ENCODE measurements around the gene ATAD3A. TPM values are rescaled to one million over a fixed set of nuclear protein-coding genes. Genes with fewer than 3 reads are reported as not detected.

Gene ATAD3A
- total and polyA plus RNA-seq, 2 experiments from 2014 or later: 61.7 to 77.9 TPM

DNA sequence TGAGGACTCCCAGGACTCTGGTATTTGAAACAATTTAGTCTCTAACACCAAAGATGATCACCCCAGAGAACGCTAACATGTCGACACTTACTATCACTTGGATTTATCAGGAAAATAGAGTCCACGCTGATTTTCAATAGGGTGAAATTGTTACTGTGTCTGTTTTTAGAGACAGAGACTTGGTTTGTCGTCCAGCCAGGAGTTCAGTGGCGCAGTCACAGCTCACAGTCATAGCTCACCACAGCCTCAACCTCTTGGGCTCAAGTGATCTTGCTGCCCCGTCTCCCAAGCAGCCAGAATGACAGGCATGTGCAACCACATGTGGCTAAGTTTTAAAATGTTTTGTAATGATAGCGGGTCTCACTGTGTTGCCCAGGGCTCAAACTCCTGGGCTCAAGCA is 57.4 kb downstream of the ATAD3A start:
- TF ChIP-seq, protein P1, sequence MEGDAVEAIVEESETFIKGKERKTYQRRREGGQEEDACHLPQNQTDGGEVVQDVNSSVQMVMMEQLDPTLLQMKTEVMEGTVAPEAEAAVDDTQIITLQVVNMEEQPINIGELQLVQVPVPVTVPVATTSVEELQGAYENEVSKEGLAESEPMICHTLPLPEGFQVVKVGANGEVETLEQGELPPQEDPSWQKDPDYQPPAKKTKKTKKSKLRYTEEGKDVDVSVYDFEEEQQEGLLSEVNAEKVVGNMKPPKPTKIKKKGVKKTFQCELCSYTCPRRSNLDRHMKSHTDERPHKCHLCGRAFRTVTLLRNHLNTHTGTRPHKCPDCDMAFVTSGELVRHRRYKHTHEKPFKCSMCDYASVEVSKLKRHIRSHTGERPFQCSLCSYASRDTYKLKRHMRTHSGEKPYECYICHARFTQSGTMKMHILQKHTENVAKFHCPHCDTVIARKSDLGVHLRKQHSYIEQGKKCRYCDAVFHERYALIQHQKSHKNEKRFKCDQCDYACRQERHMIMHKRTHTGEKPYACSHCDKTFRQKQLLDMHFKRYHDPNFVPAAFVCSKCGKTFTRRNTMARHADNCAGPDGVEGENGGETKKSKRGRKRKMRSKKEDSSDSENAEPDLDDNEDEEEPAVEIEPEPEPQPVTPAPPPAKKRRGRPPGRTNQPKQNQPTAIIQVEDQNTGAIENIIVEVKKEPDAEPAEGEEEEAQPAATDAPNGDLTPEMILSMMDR (IDR thresholded peaks at IDR 0.05; ENCODE audit: low read depth, low read length): no peak
- peaks cover 4% of the 10 kb centered on the region for H3K4me1 ChIP-seq (ENCODE audit: low read depth)
- H3K9me3 ChIP-seq (ENCODE audit: low read depth): no peaks in the 10 kb centered on the region
- H3K27ac ChIP-seq: no peak overlapping the region
- no peak for DNase-seq (ENCODE audit: low read depth in 1 of 2, low spot score in 1 of 2)
- H3K27me3 ChIP-seq: no peaks in the 10 kb centered on the region
- no peak overlapping the region for H3K4me3 ChIP-seq
- H3K36me3 ChIP-seq: peaks cover 4% of the 10 kb centered on the region

DNA sequence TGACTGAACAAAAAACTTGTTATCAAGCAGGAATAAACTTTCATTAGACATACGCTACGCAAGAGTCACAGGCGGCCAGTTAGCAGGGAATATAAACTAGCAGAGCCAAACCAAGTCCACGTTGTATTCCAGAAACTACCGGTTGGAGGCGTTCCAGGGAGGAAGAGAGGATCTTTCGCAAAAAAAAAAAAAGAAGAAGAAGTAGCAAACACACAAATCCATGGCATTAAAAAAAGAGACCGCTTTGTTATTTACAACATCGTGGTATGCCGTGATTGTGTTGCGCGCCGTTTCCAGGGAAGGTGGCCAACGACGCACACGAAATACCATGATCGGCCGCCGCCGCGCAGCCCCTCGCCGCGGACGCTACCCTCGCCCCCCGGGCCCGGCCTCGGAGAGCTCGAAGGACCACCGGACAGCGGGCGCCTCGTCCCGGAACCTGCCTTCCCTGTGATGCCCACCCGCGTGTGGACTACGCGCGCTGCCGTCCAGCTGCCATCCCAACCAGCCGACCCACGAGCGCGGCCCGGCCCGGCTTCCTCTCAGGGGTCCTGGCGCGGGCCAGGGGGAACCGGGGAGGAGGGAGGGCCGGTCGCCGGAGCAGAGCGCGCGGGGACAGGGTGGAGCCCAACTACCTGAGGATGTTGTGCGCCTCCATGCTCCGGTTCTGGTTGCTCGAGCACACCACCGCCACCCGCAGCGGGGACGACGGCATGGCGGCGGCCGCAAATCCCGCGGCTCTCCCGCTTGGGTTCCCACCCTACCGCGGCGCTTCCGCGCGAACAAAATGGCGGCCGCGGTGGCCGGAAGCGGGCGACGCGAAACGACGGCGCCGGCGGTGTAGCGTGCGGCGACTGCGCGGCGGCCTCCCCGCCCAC is 62.1 kb downstream of the ATAD3A start:
- H3K9me3 ChIP-seq (ENCODE audit: low read depth): no peaks in the 10 kb centered on the region
- H3K27me3 ChIP-seq: peaks cover 11% of the 10 kb centered on the region
- H3K36me3 ChIP-seq: no peaks in the 10 kb centered on the region
- H3K4me3 ChIP-seq: peak overlapping the region; percentile 91
- peak overlapping the region; percentile 98 for H3K27ac ChIP-seq
- TF ChIP-seq, protein P1 (IDR thresholded peaks at IDR 0.05; ENCODE audit: low read depth, low read length): peak; percentile 18
- DNase-seq (ENCODE audit: low read depth in 1 of 2, low spot score in 1 of 2): peak; percentile 75 to 83
- peaks cover 4% of the 10 kb centered on the region for H3K4me1 ChIP-seq (ENCODE audit: low read depth)

DNA sequence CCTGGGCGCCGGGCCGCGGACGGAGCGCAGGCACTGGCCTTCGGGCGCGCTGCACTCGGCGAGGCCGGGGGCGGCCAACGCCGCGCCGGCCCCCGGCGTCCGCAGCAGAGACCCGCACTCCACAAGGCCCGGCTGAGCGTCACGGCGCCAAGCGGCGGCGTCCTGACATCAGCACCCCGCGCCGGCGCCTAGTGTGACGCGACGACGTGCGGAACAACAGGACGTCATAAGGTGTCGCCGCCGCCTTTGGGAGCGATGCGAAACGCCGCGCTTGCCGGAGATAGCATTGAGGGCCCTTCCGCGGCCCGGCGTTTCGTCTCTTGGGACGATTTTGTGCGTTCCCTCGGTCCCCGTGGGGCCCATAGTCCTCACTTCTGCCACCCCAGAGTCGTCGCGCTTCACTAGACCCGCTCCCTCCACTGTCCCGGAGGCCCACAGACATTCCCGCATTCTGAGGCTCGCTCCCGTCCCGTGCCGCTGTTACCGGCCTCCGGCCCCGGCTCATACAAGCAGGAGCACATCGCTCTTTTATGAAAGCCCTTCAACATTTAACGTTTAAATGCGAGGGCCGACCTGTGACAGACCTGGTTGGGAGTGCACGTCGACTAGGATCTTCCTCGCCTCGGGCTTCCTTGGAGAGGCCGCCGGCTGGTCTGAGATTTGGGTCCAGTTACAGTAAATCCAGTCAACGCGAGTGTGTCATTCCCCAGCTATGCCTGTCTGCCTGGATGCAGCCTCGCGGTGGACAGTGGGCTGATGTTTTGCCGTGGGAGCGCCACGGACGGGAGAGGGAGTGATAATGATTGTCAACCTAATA is 63.0 kb downstream of the ATAD3A start, which contains the start of gene SSU72:
TSS of gene SSU72 (minus strand) at position 143 of the 817 bp plus-strand sequence. CDS start 306 bp downstream, outside the sequence.
- Histone ChIP-seq H3K27ac (peak within 1 kb of the TSS; percentile 98), H3K27me3 (peaks cover 15% of the 10 kb centered on the region), H3K4me3 (peak within 1 kb of the TSS; percentile 91), H3K36me3 (no peaks in the 10 kb centered on the region), H3K9me3 (ENCODE audit: low read depth) (no peaks in the 10 kb centered on the region), H3K4me1 (ENCODE audit: low read depth) (peaks cover 4% of the 10 kb centered on the region)
- DNase-seq (ENCODE audit: low read depth in 1 of 2, low spot score in 1 of 2): peak; percentile 94 to 96
- TF ChIP-seq, protein P1 (IDR thresholded peaks at IDR 0.05; ENCODE audit: low read depth, low read length): no peak

DNA sequence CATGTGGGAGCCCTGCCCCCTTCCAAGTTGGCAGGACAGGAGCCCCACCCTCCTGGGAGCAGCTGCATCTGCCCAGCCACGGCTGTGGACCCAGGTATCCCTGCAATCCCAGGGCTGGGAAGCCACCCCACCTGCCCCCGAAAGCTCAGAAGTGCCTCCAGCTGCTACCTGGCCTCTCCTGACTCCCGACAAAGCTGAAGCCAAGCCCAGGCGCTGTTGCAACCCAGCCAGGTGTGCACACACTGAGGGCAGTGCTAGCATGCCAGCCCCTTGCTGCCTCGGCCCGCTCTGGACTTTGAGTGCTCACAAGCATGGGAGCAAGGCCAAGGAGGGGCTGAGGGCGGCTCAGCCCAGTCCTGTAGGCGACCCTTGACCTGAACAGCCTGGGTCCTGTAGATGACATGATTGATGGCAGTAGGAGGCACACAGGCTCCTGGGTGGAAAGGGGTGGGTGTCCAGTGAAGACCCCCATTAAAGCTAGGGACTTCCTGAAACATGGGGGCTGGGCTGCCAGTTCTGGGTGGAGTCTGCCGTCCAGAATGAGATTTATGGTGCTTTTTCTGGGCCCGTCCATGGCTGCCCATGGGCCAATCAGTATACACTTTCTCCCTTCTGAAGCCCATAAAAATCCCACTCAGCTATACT is 65.5 kb downstream of the ATAD3A start:
- H3K9me3 ChIP-seq (ENCODE audit: low read depth): no peaks in the 10 kb centered on the region
- H3K27ac ChIP-seq: no peak overlapping the region
- no peak overlapping the region for H3K4me3 ChIP-seq
- H3K36me3 ChIP-seq: no peaks in the 10 kb centered on the region
- H3K27me3 ChIP-seq: peaks cover 37% of the 10 kb centered on the region
- TF ChIP-seq, protein P1 (IDR thresholded peaks at IDR 0.05; ENCODE audit: low read depth, low read length): no peak
- no peak for DNase-seq (ENCODE audit: low read depth in 1 of 2, low spot score in 1 of 2)
- peaks cover 4% of the 10 kb centered on the region for H3K4me1 ChIP-seq (ENCODE audit: low read depth)

DNA sequence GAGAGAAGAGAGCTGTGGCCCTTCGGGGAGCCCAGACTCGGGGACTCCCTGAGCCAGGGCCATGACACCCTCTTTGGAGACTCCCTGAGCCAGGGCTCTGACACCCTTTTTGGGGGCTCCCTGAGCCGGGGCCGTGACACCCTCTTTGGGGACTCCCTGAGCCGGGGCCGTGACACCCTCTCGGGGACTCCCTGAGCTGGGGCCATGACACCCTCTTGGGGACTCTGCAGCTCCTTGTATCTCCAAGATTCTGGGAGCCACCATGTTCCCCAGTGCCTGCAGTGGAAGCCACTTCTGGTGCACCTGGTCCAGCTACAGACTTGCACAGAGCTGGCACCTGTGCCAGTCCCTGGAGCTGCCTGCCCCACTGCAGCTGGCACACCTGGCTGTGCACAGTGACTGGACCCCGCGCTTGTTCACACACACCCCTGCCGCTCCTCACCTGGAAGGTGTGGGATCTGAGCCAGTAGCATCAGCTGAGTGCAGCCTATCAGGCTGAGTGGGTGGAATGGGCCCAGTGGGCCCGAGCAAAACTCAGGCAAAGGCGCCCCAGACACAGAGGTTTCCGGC is 66.5 kb downstream of the ATAD3A start:
- no peak for DNase-seq (ENCODE audit: low read depth in 1 of 2, low spot score in 1 of 2)
- H3K36me3 ChIP-seq: no peaks in the 10 kb centered on the region
- no peak overlapping the region for H3K4me3 ChIP-seq
- peaks cover 2% of the 10 kb centered on the region for H3K4me1 ChIP-seq (ENCODE audit: low read depth)
- no peaks in the 10 kb centered on the region for H3K9me3 ChIP-seq (ENCODE audit: low read depth)
- H3K27me3 ChIP-seq: peaks cover 47% of the 10 kb centered on the region
- TF ChIP-seq, protein P1 (IDR thresholded peaks at IDR 0.05; ENCODE audit: low read depth, low read length): no peak
- no peak overlapping the region for H3K27ac ChIP-seq
